Activated naive CD8-positive, alpha-beta T cell treated with anti-CD3 and anti-CD28 coated beads, Interleukin-2, amount 10 ng/mL, durations not matched to agents 7 days and 5 days (primary cell): ENCODE results near the gene AVPR1B. TPM values are rescaled to one million over a fixed set of nuclear protein-coding genes. Genes with fewer than 3 reads are reported as not detected.
"Not testable (repeated sequence)": the region's sequence is repeated elsewhere in the genome, so short reads cannot be mapped to it uniquely, and the experiment has no call there.

Experiments
- ATAC-seq: fragments of 150-1000 bp; cut with Tn5 transposase; one replicate; pipeline ENCODE4 v1.10.0; 2021; ENCODE audit warnings: low read depth, moderate library complexity
- POLR2A ChIA-PET: fragments of 350-600 bp; sonication (Branson Sonifier 250); formaldehyde crosslinking; loops from one replicate; lab custom pipeline; 2021; ENCODE audit warnings: antibody characterized with exemption; lab: Charles Lee
- DNase-seq: peaks from one replicate; pipeline ENCODE4 v3.0.0; 2021
- H3K27ac Mint-ChIP-seq: one replicate; pipeline ENCODE4 v1.8.0; 2022; ENCODE audit warnings: mild to moderate bottlenecking, mixed read lengths
- H3K27me3 Mint-ChIP-seq: one replicate; pipeline ENCODE4 v1.8.0; 2022; ENCODE audit warnings: mild to moderate bottlenecking, moderate library complexity, mixed read lengths
- H3K36me3 Mint-ChIP-seq: one replicate; pipeline ENCODE4 v1.8.0; 2021; ENCODE audit warnings: mild to moderate bottlenecking, mixed read lengths
- H3K4me1 Mint-ChIP-seq: one replicate; pipeline ENCODE4 v1.8.0; 2021; ENCODE audit warnings: mixed read lengths
- H3K4me3 Mint-ChIP-seq: one replicate; pipeline ENCODE4 v1.8.0; 2022; ENCODE audit warnings: mild to moderate bottlenecking, moderate library complexity, mixed read lengths
- H3K9me3 Mint-ChIP-seq: one replicate; pipeline ENCODE4 v1.8.0; 2021; ENCODE audit warnings: mixed read lengths
- total RNA-seq, 2 experiments: library from RNA; stranded (reverse); gene quantifications; one replicate each; pipeline ENCODE4 v1.2.3, GENCODE V29; 2021

Gene AVPR1B
- total RNA-seq, 2 experiments from 2014 or later, result not detected

GRCh38 chr1:206064501-206064900 lies 52.7 kb downstream of the AVPR1B start:
- H3K27ac Mint-ChIP-seq, H3K4me1 Mint-ChIP-seq, POLR2A ChIA-PET, H3K36me3 Mint-ChIP-seq, H3K9me3 Mint-ChIP-seq, ATAC-seq, DNase-seq, H3K4me3 Mint-ChIP-seq: not testable (repeated sequence)
- H3K27me3 Mint-ChIP-seq, result peaks cover 38% of the 10 kb centered on the region

DNA sequence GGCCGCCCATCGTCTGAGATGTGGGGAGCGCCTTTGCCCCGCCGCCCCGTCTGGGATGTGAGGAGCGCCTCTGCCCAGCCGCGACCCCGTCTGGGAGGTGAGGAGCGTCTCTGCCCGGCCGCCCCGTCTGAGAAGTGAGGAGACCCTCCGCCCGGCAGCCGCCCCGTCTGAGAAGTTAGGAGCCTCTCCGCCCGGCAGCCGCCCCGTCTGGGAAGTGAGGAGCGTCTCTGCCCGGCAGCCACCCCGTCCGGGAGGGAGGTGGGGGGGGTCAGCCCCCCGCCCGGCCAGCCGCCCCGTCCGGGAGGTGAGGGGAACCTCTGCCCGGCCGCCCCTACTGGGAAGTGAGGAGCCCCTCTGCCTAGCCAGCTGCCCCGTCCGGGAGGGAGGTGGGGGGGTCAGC lies 53.2 kb downstream of the AVPR1B start:
- H3K27ac Mint-ChIP-seq, H3K36me3 Mint-ChIP-seq, H3K4me3 Mint-ChIP-seq, H3K9me3 Mint-ChIP-seq, DNase-seq, POLR2A ChIA-PET, H3K4me1 Mint-ChIP-seq, ATAC-seq: not testable (repeated sequence)
- peaks cover 33% of the 10 kb centered on the region for H3K27me3 Mint-ChIP-seq

DNA sequence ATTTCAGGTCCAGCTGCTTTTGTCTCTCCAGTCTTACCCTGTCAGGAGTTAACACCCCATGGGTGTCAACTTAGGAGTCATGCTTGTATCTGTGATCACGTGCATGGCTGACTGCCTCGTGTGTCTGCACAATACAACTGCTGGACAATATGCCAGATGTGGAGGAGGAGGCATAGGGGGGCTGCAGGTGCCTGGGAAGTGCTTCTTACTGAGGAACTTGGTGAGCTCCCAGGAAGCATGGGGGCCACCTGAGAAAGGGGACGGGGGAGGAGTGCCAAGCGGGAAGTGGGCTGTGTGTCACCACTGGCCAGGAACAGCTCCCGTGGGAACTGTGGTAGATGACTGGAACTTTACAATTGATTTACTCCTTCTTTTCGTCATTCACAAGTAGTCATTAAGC lies 54.7 kb downstream of the AVPR1B start:
- Mint-ChIP-seq H3K27ac (no peak overlapping the region), H3K4me1 (peaks cover 4% of the 10 kb centered on the region), H3K36me3 (no peaks in the 10 kb centered on the region), H3K27me3 (peaks cover 26% of the 10 kb centered on the region), H3K9me3 (peaks cover 2% of the 10 kb centered on the region), H3K4me3 (no peak overlapping the region)
- no peak for DNase-seq
- no peak for ATAC-seq
- POLR2A ChIA-PET, result no interaction called here

DNA sequence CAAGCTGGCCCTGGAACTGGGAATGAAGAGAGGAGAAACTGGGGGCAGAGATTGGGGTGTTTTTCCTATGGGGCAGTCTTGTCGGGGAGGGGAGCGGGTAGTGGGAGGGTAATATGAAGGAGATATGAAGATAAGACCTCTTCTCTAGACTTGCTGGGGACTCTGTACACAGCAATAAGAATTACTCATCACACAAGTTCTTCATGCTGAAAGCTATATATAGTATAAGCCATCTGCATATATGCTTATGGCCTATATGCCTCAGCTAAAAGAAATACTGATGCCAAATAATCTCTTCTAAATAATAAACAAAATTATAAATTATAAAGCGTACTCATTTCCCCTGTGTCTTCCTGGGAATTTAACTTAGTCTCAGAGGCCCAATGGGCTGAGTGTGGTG lies 56.3 kb downstream of the AVPR1B start:
- POLR2A ChIA-PET, result no interaction called here
- Mint-ChIP-seq H3K4me3 (no peak overlapping the region), H3K27ac (no peak overlapping the region), H3K27me3 (peaks cover 22% of the 10 kb centered on the region), H3K9me3 (peaks cover 2% of the 10 kb centered on the region), H3K4me1 (peaks cover 1% of the 10 kb centered on the region), H3K36me3 (no peaks in the 10 kb centered on the region)
- DNase-seq (no peak), ATAC-seq (no peak)

Other genes starting within 250 kb of the AVPR1B start
- gene SLC26A9, start 173.9 kb downstream of the AVPR1B start, total RNA-seq, result not detected
- gene RAB7B, start 114.0 kb downstream of the AVPR1B start, total RNA-seq, result under 1 TPM; 0.80 to 0.91 TPM
- not detected for gene CTSE, start 93.5 kb downstream of the AVPR1B start, total RNA-seq
- not detected for gene RHEX, start 64.2 kb downstream of the AVPR1B start, total RNA-seq
- 10 to 100 TPM; 21.3 to 22.1 TPM for gene FAM72A, start 85.5 kb upstream of the AVPR1B start, total RNA-seq
- 10 to 100 TPM; 79.7 to 83.8 TPM for gene SRGAP2, start 86.2 kb upstream of the AVPR1B start, total RNA-seq